ENCODE results near the gene TDRD1. TPM values are rescaled to one million over a fixed set of nuclear protein-coding genes. Genes with fewer than 3 reads are reported as not detected.

Gene TDRD1
- polyA plus RNA-seq, 4 donors = 0.10 to 0.28 TPM; not detected in 2

DNA sequence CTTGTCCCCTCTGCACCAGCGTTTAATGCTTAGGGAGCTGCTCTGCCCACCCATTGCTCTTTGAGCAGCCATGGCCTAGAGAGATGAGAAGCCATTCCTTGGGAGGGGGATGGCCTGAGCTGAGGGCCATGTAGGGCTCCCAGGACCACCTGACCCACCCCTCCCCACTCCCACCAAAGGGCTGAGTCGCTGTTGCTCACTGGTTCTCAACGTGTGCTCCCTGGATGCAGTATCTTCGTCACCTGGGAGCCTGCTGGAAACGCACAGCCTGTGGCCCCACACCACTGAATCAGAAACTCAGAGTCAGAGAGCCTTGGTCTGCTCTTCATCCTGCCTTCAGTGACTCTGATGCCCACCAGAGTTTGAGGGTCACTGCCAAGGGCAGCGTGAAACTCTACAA, 96.9 kb downstream of the TDRD1 start:
- FAIRE-seq = no peak

GRCh38 chr10:114276671-114277070, 97.5 kb downstream of the TDRD1 start:
- peaks cover 0 to 7% (median 0%) of the 10 kb centered on the region in 3 donors for H3K36me3 ChIP-seq (ENCODE audit: control insufficient read depth in 3 of 3, insufficient read depth in 2 of 3, low read depth in 1 of 3, low read length in 3 of 3)
- H3K4me1 ChIP-seq (ENCODE audit: control insufficient read depth in 3 of 3, insufficient read depth in 2 of 3, low read depth in 1 of 3, low read length in 2 of 3) = no peaks in the 10 kb centered on the region
- no peak for FAIRE-seq
- DNase-seq = no peak
- H3K27ac ChIP-seq (ENCODE audit: low read depth in 1 of 3, low read length in 2 of 3) = no peak overlapping the region
- H3K4me3 ChIP-seq (ENCODE audit: low read depth in 1 of 3, low read length in 3 of 3) = no peak overlapping the region
- WGBS, 3 donors = 88 to 93% (median 88%) methylated on average over 6 of the region's 6 CpGs
- H3K9me3 ChIP-seq (ENCODE audit: control insufficient read depth in 2 of 2, insufficient read depth in 1 of 2, low read depth in 1 of 2, low read length in 1 of 2) = no peaks in the 10 kb centered on the region
- no peaks in the 10 kb centered on the region for H3K27me3 ChIP-seq (ENCODE audit: control insufficient read depth in 3 of 3, insufficient read depth in 3 of 3, low read length in 3 of 3)

More for the DNA sequence above, 96.9 kb downstream of the TDRD1 start:
- no peak for DNase-seq
- H3K27ac ChIP-seq (ENCODE audit: low read depth in 1 of 3, low read length in 2 of 3) = no peak overlapping the region
- H3K9me3 ChIP-seq (ENCODE audit: control insufficient read depth in 2 of 2, insufficient read depth in 1 of 2, low read depth in 1 of 2, low read length in 1 of 2) = no peaks in the 10 kb centered on the region
- H3K4me1 ChIP-seq (ENCODE audit: control insufficient read depth in 3 of 3, insufficient read depth in 2 of 3, low read depth in 1 of 3, low read length in 2 of 3) = no peaks in the 10 kb centered on the region
- no peaks in the 10 kb centered on the region for H3K27me3 ChIP-seq (ENCODE audit: control insufficient read depth in 3 of 3, insufficient read depth in 3 of 3, low read length in 3 of 3)
- no peak overlapping the region for H3K4me3 ChIP-seq (ENCODE audit: low read depth in 1 of 3, low read length in 3 of 3)
- 87 to 94% (median 90%) methylated on average over 6 of the region's 6 CpGs for WGBS, 3 donors
- peaks cover 0 to 7% (median 0%) of the 10 kb centered on the region in 3 donors for H3K36me3 ChIP-seq (ENCODE audit: control insufficient read depth in 3 of 3, insufficient read depth in 2 of 3, low read depth in 1 of 3, low read length in 3 of 3)

GRCh38 chr10:114278140-114278883, 99.2 kb downstream of the TDRD1 start:
- peaks cover 0 to 5% (median 0%) of the 10 kb centered on the region in 3 donors for H3K36me3 ChIP-seq (ENCODE audit: control insufficient read depth in 3 of 3, insufficient read depth in 2 of 3, low read depth in 1 of 3, low read length in 3 of 3)
- FAIRE-seq = no peak
- no peaks in the 10 kb centered on the region for H3K9me3 ChIP-seq (ENCODE audit: control insufficient read depth in 2 of 2, insufficient read depth in 1 of 2, low read depth in 1 of 2, low read length in 1 of 2)
- H3K4me1 ChIP-seq (ENCODE audit: control insufficient read depth in 3 of 3, insufficient read depth in 2 of 3, low read depth in 1 of 3, low read length in 2 of 3) = no peaks in the 10 kb centered on the region
- no peak overlapping the region for H3K27ac ChIP-seq (ENCODE audit: low read depth in 1 of 3, low read length in 2 of 3)
- H3K4me3 ChIP-seq (ENCODE audit: low read depth in 1 of 3, low read length in 3 of 3) = no peak overlapping the region
- 85 to 89% (median 89%) methylated on average over 19 to 22 of the region's 22 CpGs for WGBS, 3 donors
- no peaks in the 10 kb centered on the region for H3K27me3 ChIP-seq (ENCODE audit: control insufficient read depth in 3 of 3, insufficient read depth in 3 of 3, low read length in 3 of 3)
- DNase-seq = no peak

- H3K36me3 ChIP-seq (ENCODE audit: control insufficient read depth in 3 of 3, insufficient read depth in 2 of 3, low read depth in 1 of 3, low read length in 3 of 3) = peaks cover 0 to 5% (median 0%) of the 10 kb centered on the region in 3 donors
- no peaks in the 10 kb centered on the region for H3K27me3 ChIP-seq (ENCODE audit: control insufficient read depth in 3 of 3, insufficient read depth in 3 of 3, low read length in 3 of 3)
- no peak overlapping the region for H3K4me3 ChIP-seq (ENCODE audit: low read depth in 1 of 3, low read length in 3 of 3)
- FAIRE-seq (no peak), DNase-seq (no peak)
- no peaks in the 10 kb centered on the region for H3K4me1 ChIP-seq (ENCODE audit: control insufficient read depth in 3 of 3, insufficient read depth in 2 of 3, low read depth in 1 of 3, low read length in 2 of 3)
- WGBS, 3 donors = 85 to 86% (median 85%) methylated on average over 4 of the region's 4 CpGs
- no peak overlapping the region for H3K27ac ChIP-seq (ENCODE audit: low read depth in 1 of 3, low read length in 2 of 3)
- no peaks in the 10 kb centered on the region for H3K9me3 ChIP-seq (ENCODE audit: control insufficient read depth in 2 of 2, insufficient read depth in 1 of 2, low read depth in 1 of 2, low read length in 1 of 2)
Measured at GRCh38 chr10:114278884-114279191, 99.7 kb downstream of the TDRD1 start.

DNA sequence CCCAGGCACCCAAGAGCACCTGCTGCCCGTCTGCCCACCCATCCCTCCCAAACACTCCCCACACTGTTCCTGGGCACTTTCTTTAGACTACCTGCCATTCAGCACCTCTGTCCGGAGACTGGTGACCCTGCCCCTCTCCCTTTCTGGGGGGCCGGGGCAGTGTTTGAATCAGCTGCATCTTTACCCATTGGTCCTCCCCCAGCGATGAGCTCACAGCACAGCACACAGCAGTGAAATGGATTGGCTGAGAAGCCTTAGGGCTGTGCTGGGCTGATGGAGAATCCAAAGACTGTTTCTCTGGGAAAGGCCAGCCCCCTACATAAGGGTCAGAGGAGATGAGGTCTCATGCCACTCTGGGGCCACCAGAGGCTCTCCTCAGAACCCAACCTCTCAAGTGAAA, 100.1 kb downstream of the TDRD1 start:
- WGBS, 3 donors = 81 to 84% (median 83%) methylated on average over 4 of the region's 4 CpGs
- peaks cover 0 to 5% (median 0%) of the 10 kb centered on the region in 3 donors for H3K36me3 ChIP-seq (ENCODE audit: control insufficient read depth in 3 of 3, insufficient read depth in 2 of 3, low read depth in 1 of 3, low read length in 3 of 3)
- FAIRE-seq (no peak), DNase-seq (no peak)
- H3K9me3 ChIP-seq (ENCODE audit: control insufficient read depth in 2 of 2, insufficient read depth in 1 of 2, low read depth in 1 of 2, low read length in 1 of 2) = no peaks in the 10 kb centered on the region
- H3K27me3 ChIP-seq (ENCODE audit: control insufficient read depth in 3 of 3, insufficient read depth in 3 of 3, low read length in 3 of 3) = no peaks in the 10 kb centered on the region
- no peak overlapping the region for H3K4me3 ChIP-seq (ENCODE audit: low read depth in 1 of 3, low read length in 3 of 3)
- no peaks in the 10 kb centered on the region for H3K4me1 ChIP-seq (ENCODE audit: control insufficient read depth in 3 of 3, insufficient read depth in 2 of 3, low read depth in 1 of 3, low read length in 2 of 3)
- H3K27ac ChIP-seq (ENCODE audit: low read depth in 1 of 3, low read length in 2 of 3) = no peak overlapping the region

GRCh38 chr10:114279901-114280644, 100.9 kb downstream of the TDRD1 start:
- Histone ChIP-seq H3K9me3 (ENCODE audit: control insufficient read depth in 2 of 2, insufficient read depth in 1 of 2, low read depth in 1 of 2, low read length in 1 of 2) (no peaks in the 10 kb centered on the region), H3K27me3 (ENCODE audit: control insufficient read depth in 3 of 3, insufficient read depth in 3 of 3, low read length in 3 of 3) (no peaks in the 10 kb centered on the region), H3K27ac (ENCODE audit: low read depth in 1 of 3, low read length in 2 of 3) (no peak overlapping the region), H3K4me3 (ENCODE audit: low read depth in 1 of 3, low read length in 3 of 3) (no peak overlapping the region), H3K36me3 (ENCODE audit: control insufficient read depth in 3 of 3, insufficient read depth in 2 of 3, low read depth in 1 of 3, low read length in 3 of 3) (peaks cover 0 to 5% (median 0%) of the 10 kb centered on the region in 3 donors), H3K4me1 (ENCODE audit: control insufficient read depth in 3 of 3, insufficient read depth in 2 of 3, low read depth in 1 of 3, low read length in 2 of 3) (no peaks in the 10 kb centered on the region)
- DNase-seq = no peak
- FAIRE-seq = no peak
- WGBS, 3 donors = 86 to 89% (median 87%) methylated on average over 8 of the region's 8 CpGs

- WGBS, 3 donors = 68 to 76% (median 72%) methylated on average over 7 of the region's 7 CpGs
- no peaks in the 10 kb centered on the region for H3K9me3 ChIP-seq (ENCODE audit: control insufficient read depth in 2 of 2, insufficient read depth in 1 of 2, low read depth in 1 of 2, low read length in 1 of 2)
- FAIRE-seq (no peak), DNase-seq (no peak)
- no peak overlapping the region for H3K4me3 ChIP-seq (ENCODE audit: low read depth in 1 of 3, low read length in 3 of 3)
- peaks cover 0 to 6% (median 0%) of the 10 kb centered on the region in 3 donors for H3K36me3 ChIP-seq (ENCODE audit: control insufficient read depth in 3 of 3, insufficient read depth in 2 of 3, low read depth in 1 of 3, low read length in 3 of 3)
- no peaks in the 10 kb centered on the region for H3K4me1 ChIP-seq (ENCODE audit: control insufficient read depth in 3 of 3, insufficient read depth in 2 of 3, low read depth in 1 of 3, low read length in 2 of 3)
- H3K27me3 ChIP-seq (ENCODE audit: control insufficient read depth in 3 of 3, insufficient read depth in 3 of 3, low read length in 3 of 3) = no peaks in the 10 kb centered on the region
- no peak overlapping the region for H3K27ac ChIP-seq (ENCODE audit: low read depth in 1 of 3, low read length in 2 of 3)
Measured at GRCh38 chr10:114281006-114281405, 101.9 kb downstream of the TDRD1 start.

DNA sequence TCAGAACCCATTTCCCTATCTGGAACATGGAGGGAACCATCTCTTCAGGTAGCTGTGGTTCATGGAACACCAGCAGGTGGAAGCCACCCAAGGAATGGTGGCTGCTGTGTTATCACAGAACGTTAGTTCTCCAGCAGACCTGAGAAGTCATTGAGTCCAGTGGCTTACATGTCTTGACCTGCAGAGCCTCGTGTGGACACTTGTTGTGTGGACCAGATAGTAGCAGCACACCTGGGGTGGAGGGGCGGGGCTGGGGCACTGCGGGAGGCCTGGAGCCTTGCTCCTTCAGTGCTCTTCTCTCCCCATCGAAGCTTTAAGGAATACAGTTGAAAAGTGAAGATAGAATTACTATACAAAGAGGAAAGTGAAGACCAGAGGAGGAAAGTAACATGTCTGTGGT, 102.3 kb downstream of the TDRD1 start:
- no peak overlapping the region for H3K4me3 ChIP-seq (ENCODE audit: low read depth in 1 of 3, low read length in 3 of 3)
- FAIRE-seq (no peak), DNase-seq (no peak)
- 58 to 75% (median 60%) methylated on average over 5 of the region's 5 CpGs for WGBS, 3 donors
- peaks cover 0 to 7% (median 0%) of the 10 kb centered on the region in 3 donors for H3K36me3 ChIP-seq (ENCODE audit: control insufficient read depth in 3 of 3, insufficient read depth in 2 of 3, low read depth in 1 of 3, low read length in 3 of 3)
- no peaks in the 10 kb centered on the region for H3K27me3 ChIP-seq (ENCODE audit: control insufficient read depth in 3 of 3, insufficient read depth in 3 of 3, low read length in 3 of 3)
- no peaks in the 10 kb centered on the region for H3K4me1 ChIP-seq (ENCODE audit: control insufficient read depth in 3 of 3, insufficient read depth in 2 of 3, low read depth in 1 of 3, low read length in 2 of 3)
- H3K9me3 ChIP-seq (ENCODE audit: control insufficient read depth in 2 of 2, insufficient read depth in 1 of 2, low read depth in 1 of 2, low read length in 1 of 2) = no peaks in the 10 kb centered on the region
- no peak overlapping the region for H3K27ac ChIP-seq (ENCODE audit: low read depth in 1 of 3, low read length in 2 of 3)

Measured in small intestine (tissue), 7 donors.